Measurements from ENCODE around the gene NODAL.

Gene NODAL

GRCh38 chr10:70475661-70476060 lies 34.2 kb upstream of the NODAL start:
- Histone ChIP-seq H3K9me2 (replicated peaks; ENCODE audit: insufficient read depth, low read length) (no peaks in the 10 kb centered on the region), H3K9ac (ENCODE audit: low read length) (no peak overlapping the region), H4K20me1 (ENCODE audit: insufficient read depth, low read length) (no peaks in the 10 kb centered on the region), H3K36me3 (replicated peaks; ENCODE audit: insufficient read depth, low read length) (no peaks in the 10 kb centered on the region), H3K4me1 (ENCODE audit: low read length) (peaks cover 17% of the 10 kb centered on the region), H3F3A (ENCODE audit: insufficient read depth, low read length) (peaks cover 39% of the 10 kb centered on the region), H3K79me2 (ENCODE audit: low read length) (peaks cover 19% of the 10 kb centered on the region), H3K27ac (ENCODE audit: low read length) (no peak overlapping the region), H3K27me3 (replicated peaks; ENCODE audit: insufficient read depth, low read length) (no peaks in the 10 kb centered on the region), H3K9me3 (replicated peaks; ENCODE audit: insufficient read depth, low read length) (no peaks in the 10 kb centered on the region), H3K4me3 (ENCODE audit: low read length) (no peak overlapping the region), H2AFZ (ENCODE audit: low read length) (no peak overlapping the region), H3K4me2 (ENCODE audit: low read depth, low read length) (no peak overlapping the region)
- no peak for TF ChIP-seq EZH2phosphoT487 (IDR thresholded peaks at IDR 0.05; ENCODE audit: low read length)
- no peak for TF ChIP-seq EZH2 (optimal IDR thresholded peaks at IDR 0.05; ENCODE audit: low read depth, low read length)
- no peak for TF ChIP-seq CTCF (IDR thresholded peaks at IDR 0.05; ENCODE audit: low read length)
- DNase-seq = no peak

GRCh38 chr10:70474780-70475179 lies 33.3 kb upstream of the NODAL start:
- Histone ChIP-seq H3K4me1 (ENCODE audit: low read length) (peaks cover 17% of the 10 kb centered on the region), H3K9ac (ENCODE audit: low read length) (no peak overlapping the region), H3K27me3 (replicated peaks; ENCODE audit: insufficient read depth, low read length) (no peaks in the 10 kb centered on the region), H3F3A (ENCODE audit: insufficient read depth, low read length) (peaks cover 30% of the 10 kb centered on the region), H3K4me2 (ENCODE audit: low read depth, low read length) (no peak overlapping the region), H3K79me2 (ENCODE audit: low read length) (peaks cover 11% of the 10 kb centered on the region), H3K27ac (ENCODE audit: low read length) (no peak overlapping the region), H4K20me1 (ENCODE audit: insufficient read depth, low read length) (no peaks in the 10 kb centered on the region), H2AFZ (ENCODE audit: low read length) (no peak overlapping the region), H3K9me2 (replicated peaks; ENCODE audit: insufficient read depth, low read length) (no peaks in the 10 kb centered on the region), H3K36me3 (replicated peaks; ENCODE audit: insufficient read depth, low read length) (no peaks in the 10 kb centered on the region), H3K4me3 (ENCODE audit: low read length) (no peak overlapping the region), H3K9me3 (replicated peaks; ENCODE audit: insufficient read depth, low read length) (no peaks in the 10 kb centered on the region)
- no peak for TF ChIP-seq CTCF (IDR thresholded peaks at IDR 0.05; ENCODE audit: low read length)
- TF ChIP-seq EZH2 (optimal IDR thresholded peaks at IDR 0.05; ENCODE audit: low read depth, low read length) = no peak
- TF ChIP-seq EZH2phosphoT487 (IDR thresholded peaks at IDR 0.05; ENCODE audit: low read length) = no peak
- DNase-seq = no peak

GRCh38 chr10:70472799-70473454 lies 31.4 kb upstream of the NODAL start:
- peaks cover 17% of the 10 kb centered on the region; the same call in 1 of the 2 replicates for H3F3A ChIP-seq (ENCODE audit: insufficient read depth, low read length)
- TF ChIP-seq EZH2 (optimal IDR thresholded peaks at IDR 0.05; ENCODE audit: low read depth, low read length) = no peak
- no peak for TF ChIP-seq EZH2phosphoT487 (IDR thresholded peaks at IDR 0.05; ENCODE audit: low read length)
- TF ChIP-seq CTCF (IDR thresholded peaks at IDR 0.05; ENCODE audit: low read length) = no peak
- H3K4me2 ChIP-seq (ENCODE audit: low read depth, low read length) = no peak overlapping the region
- no peaks in the 10 kb centered on the region for H3K27me3 ChIP-seq (replicated peaks; ENCODE audit: insufficient read depth, low read length)
- H3K27ac ChIP-seq (ENCODE audit: low read length) = no peak overlapping the region
- no peaks in the 10 kb centered on the region for H3K36me3 ChIP-seq (replicated peaks; ENCODE audit: insufficient read depth, low read length)
- peaks cover 15% of the 10 kb centered on the region for H3K4me1 ChIP-seq (ENCODE audit: low read length)
- H3K9ac ChIP-seq (ENCODE audit: low read length) = no peak overlapping the region
- no peak overlapping the region for H3K4me3 ChIP-seq (ENCODE audit: low read length)
- no peak for DNase-seq
- H2AFZ ChIP-seq (ENCODE audit: low read length) = no peak overlapping the region
- no peaks in the 10 kb centered on the region for H3K79me2 ChIP-seq (ENCODE audit: low read length)
- no peaks in the 10 kb centered on the region for H3K9me2 ChIP-seq (replicated peaks; ENCODE audit: insufficient read depth, low read length)
- no peaks in the 10 kb centered on the region for H4K20me1 ChIP-seq (ENCODE audit: insufficient read depth, low read length)
- H3K9me3 ChIP-seq (replicated peaks; ENCODE audit: insufficient read depth, low read length) = no peaks in the 10 kb centered on the region

All from MM.1S (cell line).